B cell (primary cell): ENCODE data around the gene KNOP1. TPM values are rescaled to one million over a fixed set of nuclear protein-coding genes. Genes with fewer than 3 reads are reported as not detected.

Experiments
- ATAC-seq: fragments of 200-7000 bp; cut with Tn5 transposase; one replicate; pipeline ENCODE4 v1.10.0; 2021; ENCODE audit warnings: low read depth, mild to moderate bottlenecking, moderate number of reproducible peaks, moderate library complexity
- CTCF ChIA-PET: fragments of 350-600 bp; sonication (Branson Sonifier 250); formaldehyde crosslinking; loops from one replicate; lab custom pipeline; 2021; ENCODE audit warnings: antibody characterized with exemption, inconsistent platforms; lab: Charles Lee
- POLR2A ChIA-PET: fragments of 350-600 bp; sonication (Branson Sonifier 250); formaldehyde crosslinking; loops from one replicate; lab custom pipeline; 2021; ENCODE audit warnings: antibody characterized with exemption; lab: Charles Lee
- DNase-seq: peaks from one replicate; pipeline ENCODE4 v3.0.0; 2013
- H2AFZ ChIP-seq: 2 replicates; pipeline ENCODE4 v1.6.1; 2012; ENCODE audit warnings: mild to moderate bottlenecking, low read depth, low read length; ENCODE audit not compliant: insufficient read depth, poor library complexity, severe bottlenecking
- H3K27ac ChIP-seq, 2 donors: 1 replicate in 1 of 2; 2 replicates in 1 of 2; pipeline ENCODE4 v1.5.1; 2012 to 2013; ENCODE audit warnings: low read length in 2 of 2, mild to moderate bottlenecking in 2 of 2, moderate library complexity in 1 of 2
- H3K27me3 ChIP-seq, 4 experiments: fragments of 200-600 bp in 1 of 4; sonication (generic) in 1 of 4; replicated peaks in 1 of 4; 1 replicate in 2 of 4; 2 replicates in 2 of 4; pipeline versions ENCODE4 v1.6.1 to v1.7.0; 2013 to 2016; ENCODE audit warnings: low read length in 3 of 4, mild to moderate bottlenecking in 2 of 4, mixed read lengths in 1 of 4, moderate library complexity in 1 of 4; ENCODE audit not compliant: insufficient read depth in 4 of 4, control insufficient read depth in 3 of 4; ENCODE audit errors: control extremely low read depth in 1 of 4
- H3K36me3 ChIP-seq, 2 experiments: replicated peaks in 1 of 2; 1 replicate in 1 of 2; 2 replicates in 1 of 2; pipeline versions ENCODE4 v1.6.1 to v1.7.1; 2013; ENCODE audit warnings: low read length in 1 of 2; ENCODE audit not compliant: insufficient read depth in 2 of 2, control insufficient read depth in 1 of 2; ENCODE audit errors: control extremely low read depth in 1 of 2, extremely low read depth in 1 of 2
- H3K4me1 ChIP-seq, 2 donors: fragments of 200-600 bp in 1 of 2; sonication (generic) in 1 of 2; 1 replicate in 1 of 2; 2 replicates in 1 of 2; pipeline versions ENCODE4 v1.5.1 to v1.6.1; 2013 to 2017; ENCODE audit warnings: low read length in 2 of 2; ENCODE audit not compliant: control insufficient read depth in 2 of 2, insufficient read depth in 2 of 2
- H3K4me2 ChIP-seq: replicated peaks from 2 replicates; pipeline ENCODE3; 2012; ENCODE audit warnings: mild to moderate bottlenecking, low read depth, low read length; ENCODE audit not compliant: poor library complexity, severe bottlenecking
- H3K4me3 ChIP-seq, 5 experiments: fragments of 200-600 bp in 1 of 5; sonication (generic) in 1 of 5; 1 replicate in 3 of 5; 2 replicates in 2 of 5; pipeline versions ENCODE4 v1.5.1 to v1.7.0; 2011 to 2016; ENCODE audit warnings: low read length in 4 of 5, mild to moderate bottlenecking in 4 of 5, low read depth in 2 of 5, control low read depth in 1 of 5, moderate library complexity in 1 of 5; ENCODE audit not compliant: insufficient read depth in 1 of 5; ENCODE audit errors: control extremely low read depth in 1 of 5, extremely low read depth in 1 of 5
- H3K79me2 ChIP-seq: fragments of 200-600 bp; sonication (generic); one replicate; pipeline ENCODE4 v1.6.0; 2016; ENCODE audit warnings: low read length; ENCODE audit not compliant: control insufficient read depth, insufficient read depth
- H3K9ac ChIP-seq: fragments of 200-600 bp; sonication (generic); 2 replicates; pipeline ENCODE4 v1.6.1; 2017; ENCODE audit warnings: mild to moderate bottlenecking, low read length, moderate library complexity
- H3K9me3 ChIP-seq, 3 donors: one replicate each; pipeline versions ENCODE4 v1.6.1 to v1.7.1; 2013; ENCODE audit warnings: low read length in 2 of 3; ENCODE audit not compliant: control insufficient read depth in 2 of 3, insufficient read depth in 1 of 3; ENCODE audit errors: control extremely low read depth in 1 of 3
- H4K20me1 ChIP-seq: 2 replicates; pipeline ENCODE4 v1.6.0; 2012; ENCODE audit warnings: mild to moderate bottlenecking, low read length; ENCODE audit not compliant: insufficient read depth, control insufficient read depth, poor library complexity, severe bottlenecking
- H3K27ac Mint-ChIP-seq: one replicate; pipeline ENCODE4 v1.8.0; 2021; ENCODE audit warnings: mixed read lengths
- H3K27me3 Mint-ChIP-seq: one replicate; pipeline ENCODE4 v1.8.0; 2021; ENCODE audit warnings: mixed read lengths
- H3K4me1 Mint-ChIP-seq: one replicate; pipeline ENCODE4 v1.8.0; 2021; ENCODE audit warnings: mixed read lengths
- H3K4me3 Mint-ChIP-seq: one replicate; pipeline ENCODE4 v1.8.0; 2021; ENCODE audit warnings: mixed read lengths
- H3K9me3 Mint-ChIP-seq: one replicate; pipeline ENCODE4 v1.8.0; 2022; ENCODE audit warnings: mixed read lengths; ENCODE audit not compliant: insufficient read depth
- EZH2 ChIP-seq: IDR thresholded peaks from 2 replicates; pipeline ENCODE4 v1.6.1; 2012; ENCODE audit warnings: borderline replicate concordance, low read depth, mild to moderate bottlenecking, moderate library complexity, low read length; ENCODE audit not compliant: insufficient read depth, poor library complexity, severe bottlenecking
- WGBS: methylation state at CpG from one replicate; pipeline ENCODE4 v1.1.5; 2013; ENCODE audit warnings: missing lambda C conversion rate; ENCODE audit not compliant: insufficient coverage; 5-methylcytosine and 5-hydroxymethylcytosine counted together
- intact Hi-C: fragments of 100-400 bp; cut with micrococcal nuclease; formaldehyde crosslinking; loops from one replicate; pipeline ENCODE4 v1.10.0; 2022
- polyA plus RNA-seq: library from polyadenylated mRNA; depleted of rRNA; stranded (reverse); fragments of >200 nt; gene quantifications from 2 replicates; pipeline ENCODE4 v1.2.3, GENCODE V29; 2012
- total RNA-seq, 2 donors: library from RNA; stranded (reverse); fragments of 120-200 nt in 1 of 2; gene quantifications; 1 replicate in 1 of 2; 2 replicates in 1 of 2; pipeline versions ENCODE4 v1.2.3 to v1.2.4, GENCODE V29; 2013 to 2022
- TF ChIP-seq, protein P1 (sequence below): fragments of 200-600 bp; IDR thresholded peaks from one replicate; pipeline ENCODE4 v1.8.0; 2022; ENCODE audit warnings: antibody characterized with exemption, mild to moderate bottlenecking

The KNOP1 gene
- total and polyA plus RNA-seq, 2 donors (not counting 1 experiment from before 2014, with no cell fraction given): 1.6 to 16.9 TPM

DNA sequence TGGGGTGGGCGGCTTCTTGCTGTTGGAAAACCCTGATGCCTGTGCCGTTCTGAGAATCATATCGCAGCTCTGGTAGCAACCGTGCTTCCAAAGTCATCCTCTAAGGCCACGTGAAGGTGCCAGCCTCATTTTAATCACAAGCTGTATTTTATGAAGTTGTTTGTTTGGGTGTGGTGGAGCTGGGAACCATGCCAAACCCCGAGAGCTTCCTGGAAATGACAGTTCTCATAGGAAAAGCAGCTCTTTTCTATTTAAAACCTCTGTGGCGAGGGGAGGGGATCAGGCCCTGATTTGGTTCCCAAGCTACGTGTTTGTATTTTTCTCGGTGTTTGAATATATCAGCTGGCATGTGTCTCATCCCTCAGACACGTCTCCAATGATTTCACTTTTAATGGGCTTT, 21.7 kb downstream of the KNOP1 start:
- peak overlapping the region; percentile 4 for H3K27ac Mint-ChIP-seq
- intact Hi-C loops: no loop called here
- H3K79me2 ChIP-seq: no peaks in the 10 kb centered on the region
- 31% methylated on average over 6 of the region's 10 CpGs for WGBS
- no peak overlapping the region for H3K4me3 ChIP-seq
- H3K27me3 Mint-ChIP-seq: no peaks in the 10 kb centered on the region
- H3K27me3 ChIP-seq: no peaks in the 10 kb centered on the region
- no peak for ATAC-seq
- POLR2A ChIA-PET: no interaction called here
- H4K20me1 ChIP-seq: no peaks in the 10 kb centered on the region
- H3K9me3 Mint-ChIP-seq: no peaks in the 10 kb centered on the region
- H3K4me1 ChIP-seq: no peaks in the 10 kb centered on the region
- CTCF ChIA-PET: interaction anchor here (0.8 to 1.1 kb wide), 2 partner anchors 14 to 610 kb away, joined by 3 to 4 read pairs; no protein-coding TSS in a partner anchor
- no peak for DNase-seq
- no peak overlapping the region for H3K4me3 Mint-ChIP-seq
- H3K4me2 ChIP-seq: no peak overlapping the region
- peaks cover 0 to 48% of the 10 kb centered on the region in 2 experiments for H3K36me3 ChIP-seq
- no peaks in the 10 kb centered on the region for H3K4me1 Mint-ChIP-seq
- H3K9me3 ChIP-seq: no peaks in the 10 kb centered on the region
- TF ChIP-seq EZH2: no peak
- TF ChIP-seq, protein P1, sequence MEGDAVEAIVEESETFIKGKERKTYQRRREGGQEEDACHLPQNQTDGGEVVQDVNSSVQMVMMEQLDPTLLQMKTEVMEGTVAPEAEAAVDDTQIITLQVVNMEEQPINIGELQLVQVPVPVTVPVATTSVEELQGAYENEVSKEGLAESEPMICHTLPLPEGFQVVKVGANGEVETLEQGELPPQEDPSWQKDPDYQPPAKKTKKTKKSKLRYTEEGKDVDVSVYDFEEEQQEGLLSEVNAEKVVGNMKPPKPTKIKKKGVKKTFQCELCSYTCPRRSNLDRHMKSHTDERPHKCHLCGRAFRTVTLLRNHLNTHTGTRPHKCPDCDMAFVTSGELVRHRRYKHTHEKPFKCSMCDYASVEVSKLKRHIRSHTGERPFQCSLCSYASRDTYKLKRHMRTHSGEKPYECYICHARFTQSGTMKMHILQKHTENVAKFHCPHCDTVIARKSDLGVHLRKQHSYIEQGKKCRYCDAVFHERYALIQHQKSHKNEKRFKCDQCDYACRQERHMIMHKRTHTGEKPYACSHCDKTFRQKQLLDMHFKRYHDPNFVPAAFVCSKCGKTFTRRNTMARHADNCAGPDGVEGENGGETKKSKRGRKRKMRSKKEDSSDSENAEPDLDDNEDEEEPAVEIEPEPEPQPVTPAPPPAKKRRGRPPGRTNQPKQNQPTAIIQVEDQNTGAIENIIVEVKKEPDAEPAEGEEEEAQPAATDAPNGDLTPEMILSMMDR: no peak
- no peak overlapping the region for H3K9ac ChIP-seq
- H2AFZ ChIP-seq: no peak overlapping the region
- no peak overlapping the region for H3K27ac ChIP-seq

DNA sequence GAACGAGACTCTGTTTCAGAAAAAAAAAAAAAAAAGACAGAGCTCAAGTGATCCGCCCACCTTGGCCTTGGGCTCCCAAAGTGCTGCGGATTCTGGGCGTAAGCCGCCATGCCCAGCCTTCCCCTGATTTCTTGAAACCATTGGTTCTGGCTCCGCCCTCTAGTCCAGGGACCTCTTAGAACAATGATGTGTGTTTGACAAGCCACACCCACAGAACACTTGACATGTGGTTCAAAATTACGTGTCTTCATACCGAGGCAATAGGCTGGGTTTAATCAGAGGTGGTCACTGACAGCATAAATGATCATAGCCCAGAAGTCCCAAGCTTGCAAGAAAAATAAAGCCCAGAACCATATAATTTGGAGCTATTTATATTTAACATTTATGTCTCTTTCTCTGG, 23.0 kb downstream of the KNOP1 start:
- no peaks in the 10 kb centered on the region for H3K9me3 ChIP-seq
- ChIA-PET POLR2A (interaction anchor here (0.7 kb wide), 1 partner anchor 358 kb away, joined by 4 read pairs; no protein-coding TSS in a partner anchor), CTCF (interaction anchor here (0.6 to 0.7 kb wide), 2 partner anchors 22 to 132 kb away, joined by 3 read pairs; no protein-coding TSS in a partner anchor)
- peaks cover 0 to 40% of the 10 kb centered on the region in 2 experiments for H3K36me3 ChIP-seq
- H3K27ac Mint-ChIP-seq: no peak overlapping the region
- ATAC-seq (no peak), DNase-seq (no peak)
- WGBS: 98% methylated on average over 6 of the region's 8 CpGs
- H3K4me1 ChIP-seq: no peaks in the 10 kb centered on the region
- H3K27me3 Mint-ChIP-seq: no peaks in the 10 kb centered on the region
- H3K9me3 Mint-ChIP-seq: no peaks in the 10 kb centered on the region
- H3K4me2 ChIP-seq: no peak overlapping the region
- intact Hi-C loops: no loop called here
- H3K4me1 Mint-ChIP-seq: no peaks in the 10 kb centered on the region
- no peaks in the 10 kb centered on the region for H4K20me1 ChIP-seq
- no peak overlapping the region for H3K9ac ChIP-seq
- no peaks in the 10 kb centered on the region for H3K79me2 ChIP-seq
- no peak overlapping the region for H3K27ac ChIP-seq
- no peaks in the 10 kb centered on the region for H3K27me3 ChIP-seq
- no peak overlapping the region for H2AFZ ChIP-seq
- H3K4me3 Mint-ChIP-seq: no peak overlapping the region
- no peak overlapping the region for H3K4me3 ChIP-seq
- TF ChIP-seq, protein P1: no peak
- no peak for TF ChIP-seq EZH2
